Ovary (tissue), 3 donors: Measurements from ENCODE around the gene MTX3.

Experiments used
- CTCF ChIP-seq, 3 donors: fragments of 450-650 bp in 2 of 3; fragments of 200-600 bp in 1 of 3; IDR thresholded peaks; one replicate each; pipeline versions ENCODE4 v1.5.1 to v1.8.0; 2016 to 2022; ENCODE audit warnings: antibody characterized with exemption in 3 of 3, mild to moderate bottlenecking in 1 of 3
- EP300 ChIP-seq: sonication (generic); formaldehyde crosslinking; IDR thresholded peaks from one replicate; pipeline ENCODE4 v1.6.1; 2017; ENCODE audit warnings: antibody characterized with exemption
- POLR2A ChIP-seq: fragments of 450-650 bp; IDR thresholded peaks from one replicate; pipeline ENCODE4 v1.6.1; 2017; ENCODE audit warnings: antibody characterized with exemption, mild to moderate bottlenecking, moderate library complexity
- donor health status: DM: no; HTN: no; CAD: no.

- TF ChIP-seq CTCF (IDR thresholded peaks at IDR 0.05): no peak
- no peak for TF ChIP-seq POLR2A
- TF ChIP-seq EP300: no peak
Measured at GRCh38 chr5:79963261-79964061, 27.6 kb downstream of the MTX3 start.
